AG04450 (cell line): ENCODE data around the gene PRMT7. TPM values are rescaled to one million over a fixed set of nuclear protein-coding genes. Genes with fewer than 3 reads are reported as not detected.

Experiments used
- CTCF ChIA-PET: fragments of 300-600, 350-600 bp; formaldehyde crosslinking; extraction: SDS; loops from one replicate; lab custom pipeline; 2022; ENCODE audit warnings: antibody characterized with exemption, inconsistent platforms; lab: Charles Lee
- POLR2A ChIA-PET: fragments of 350-600 bp; formaldehyde crosslinking; extraction: SDS; loops from one replicate; lab custom pipeline; 2021; ENCODE audit warnings: antibody characterized with exemption, inconsistent platforms; lab: Yijun Ruan, JAX
- DNase-seq: peaks from one replicate; pipeline ENCODE4 v3.0.0-alpha.2; 2011; ENCODE audit warnings: low read depth, low spot score
- H3K27ac ChIP-seq: one replicate; pipeline ENCODE4 v1.5.1; 2012; ENCODE audit warnings: low read depth, low read length, control low read depth
- H3K27me3 ChIP-seq: one replicate; pipeline ENCODE4 v1.6.0; 2012; ENCODE audit warnings: low read length; ENCODE audit not compliant: control insufficient read depth, insufficient read depth
- H3K4me3 ChIP-seq: 2 replicates; pipeline ENCODE4 v1.5.1; 2011; ENCODE audit warnings: mild to moderate bottlenecking, low read depth, low read length, control low read depth
- H3K9me3 ChIP-seq: 2 replicates; pipeline ENCODE4 v1.5.1; 2012; ENCODE audit warnings: low read length; ENCODE audit not compliant: control insufficient read depth, insufficient read depth
- polyA plus RNA-seq: library from polyadenylated mRNA; depleted of rRNA; stranded (reverse); fragments of >200 nt; gene quantifications from 2 replicates; pipeline ENCODE4 v1.2.3, GENCODE V29; 2011
- TF ChIP-seq, protein P1 (sequence below): IDR thresholded peaks from 2 replicates; pipeline ENCODE4 v1.5.1; 2011; ENCODE audit warnings: low read depth, low read length, control low read depth, inconsistent platforms

Gene PRMT7
- polyA plus RNA-seq, 1 experiment, result 32.4 TPM

DNA sequence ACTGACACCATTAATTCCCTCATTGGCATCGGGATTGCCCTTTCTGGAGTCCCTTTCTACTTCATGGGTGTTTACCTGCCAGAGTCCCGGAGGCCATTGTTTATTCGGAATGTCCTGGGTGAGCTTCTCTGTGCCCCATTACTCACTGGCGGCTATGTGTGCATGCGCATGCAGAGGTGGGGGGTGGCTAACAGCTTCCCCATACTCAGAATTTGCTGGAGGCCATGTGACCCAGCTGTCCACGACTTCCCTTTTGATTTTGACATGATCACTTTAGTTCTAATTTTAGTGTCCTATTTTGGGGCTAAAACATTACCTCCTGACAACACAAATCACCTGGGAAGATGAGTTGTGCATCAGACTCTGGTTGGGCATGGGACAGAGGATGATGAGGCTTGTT, 14.1 kb upstream of the PRMT7 start:
- ChIA-PET POLR2A (interaction anchor here (1.2 to 1.4 kb wide), 2 partner anchors 11 to 14 kb away, joined by 3 to 4 read pairs; partner anchors contain the start of genes PRMT7 and SLC7A6OS), CTCF (interaction anchor here (0.8 to 1.5 kb wide), 2 partner anchors 34 to 35 kb away, joined by 4 to 7 read pairs; no protein-coding TSS in a partner anchor)
- Histone ChIP-seq H3K27me3 (no peaks in the 10 kb centered on the region), H3K4me3 (no peak overlapping the region), H3K9me3 (no peaks in the 10 kb centered on the region), H3K27ac (no peak overlapping the region)
- no peak for DNase-seq
- TF ChIP-seq, protein P1, sequence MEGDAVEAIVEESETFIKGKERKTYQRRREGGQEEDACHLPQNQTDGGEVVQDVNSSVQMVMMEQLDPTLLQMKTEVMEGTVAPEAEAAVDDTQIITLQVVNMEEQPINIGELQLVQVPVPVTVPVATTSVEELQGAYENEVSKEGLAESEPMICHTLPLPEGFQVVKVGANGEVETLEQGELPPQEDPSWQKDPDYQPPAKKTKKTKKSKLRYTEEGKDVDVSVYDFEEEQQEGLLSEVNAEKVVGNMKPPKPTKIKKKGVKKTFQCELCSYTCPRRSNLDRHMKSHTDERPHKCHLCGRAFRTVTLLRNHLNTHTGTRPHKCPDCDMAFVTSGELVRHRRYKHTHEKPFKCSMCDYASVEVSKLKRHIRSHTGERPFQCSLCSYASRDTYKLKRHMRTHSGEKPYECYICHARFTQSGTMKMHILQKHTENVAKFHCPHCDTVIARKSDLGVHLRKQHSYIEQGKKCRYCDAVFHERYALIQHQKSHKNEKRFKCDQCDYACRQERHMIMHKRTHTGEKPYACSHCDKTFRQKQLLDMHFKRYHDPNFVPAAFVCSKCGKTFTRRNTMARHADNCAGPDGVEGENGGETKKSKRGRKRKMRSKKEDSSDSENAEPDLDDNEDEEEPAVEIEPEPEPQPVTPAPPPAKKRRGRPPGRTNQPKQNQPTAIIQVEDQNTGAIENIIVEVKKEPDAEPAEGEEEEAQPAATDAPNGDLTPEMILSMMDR, result no peak

DNA sequence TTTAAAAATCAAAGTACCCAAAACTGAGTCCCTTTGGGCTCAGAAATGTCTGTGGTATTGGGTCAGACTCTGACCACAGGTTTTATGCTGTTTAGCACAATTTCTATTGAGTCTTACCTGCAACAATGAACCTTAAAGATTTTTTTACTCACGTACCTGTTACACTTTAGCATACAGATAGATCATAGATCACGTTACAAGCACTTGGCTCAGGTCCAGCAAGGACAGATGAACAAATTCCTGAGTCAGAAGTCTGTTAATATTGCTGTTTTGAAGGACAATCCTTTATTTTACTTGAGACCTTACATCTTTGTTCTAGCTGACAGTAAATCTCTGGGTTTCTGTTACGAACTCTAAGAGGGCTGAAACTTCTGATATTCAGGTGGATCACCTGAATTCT, 12.9 kb upstream of the PRMT7 start:
- ChIA-PET CTCF (no interaction called here), POLR2A (no interaction called here)
- no peaks in the 10 kb centered on the region for H3K9me3 ChIP-seq
- H3K27me3 ChIP-seq, result no peaks in the 10 kb centered on the region
- TF ChIP-seq, protein P1, result no peak
- H3K4me3 ChIP-seq, result no peak overlapping the region
- H3K27ac ChIP-seq, result no peak overlapping the region
- no peak for DNase-seq

DNA sequence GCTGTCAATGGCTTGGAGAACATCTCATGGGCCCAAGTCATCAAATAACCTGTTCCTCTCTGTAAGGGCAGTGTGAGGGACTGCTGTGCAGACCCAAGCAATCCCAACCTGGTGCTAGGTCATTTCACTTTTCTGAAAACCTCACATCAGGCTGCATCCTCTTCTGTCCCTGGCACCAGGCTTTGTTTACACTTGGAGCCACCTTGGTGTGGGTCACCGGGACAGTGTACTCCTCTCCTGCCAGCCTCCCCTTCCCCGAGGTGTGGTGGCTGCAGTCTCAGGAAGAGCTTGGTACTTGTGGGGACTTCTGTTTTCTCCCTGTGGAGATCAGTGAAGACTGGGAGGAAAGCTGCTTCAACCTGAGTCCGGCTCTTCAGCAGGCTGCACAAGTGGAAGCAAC, 12.5 kb upstream of the PRMT7 start:
- Histone ChIP-seq H3K27me3 (no peaks in the 10 kb centered on the region), H3K4me3 (no peak overlapping the region), H3K9me3 (no peaks in the 10 kb centered on the region), H3K27ac (no peak overlapping the region)
- TF ChIP-seq, protein P1, result no peak
- no peak for DNase-seq
- ChIA-PET POLR2A (no interaction called here), CTCF (no interaction called here)

DNA sequence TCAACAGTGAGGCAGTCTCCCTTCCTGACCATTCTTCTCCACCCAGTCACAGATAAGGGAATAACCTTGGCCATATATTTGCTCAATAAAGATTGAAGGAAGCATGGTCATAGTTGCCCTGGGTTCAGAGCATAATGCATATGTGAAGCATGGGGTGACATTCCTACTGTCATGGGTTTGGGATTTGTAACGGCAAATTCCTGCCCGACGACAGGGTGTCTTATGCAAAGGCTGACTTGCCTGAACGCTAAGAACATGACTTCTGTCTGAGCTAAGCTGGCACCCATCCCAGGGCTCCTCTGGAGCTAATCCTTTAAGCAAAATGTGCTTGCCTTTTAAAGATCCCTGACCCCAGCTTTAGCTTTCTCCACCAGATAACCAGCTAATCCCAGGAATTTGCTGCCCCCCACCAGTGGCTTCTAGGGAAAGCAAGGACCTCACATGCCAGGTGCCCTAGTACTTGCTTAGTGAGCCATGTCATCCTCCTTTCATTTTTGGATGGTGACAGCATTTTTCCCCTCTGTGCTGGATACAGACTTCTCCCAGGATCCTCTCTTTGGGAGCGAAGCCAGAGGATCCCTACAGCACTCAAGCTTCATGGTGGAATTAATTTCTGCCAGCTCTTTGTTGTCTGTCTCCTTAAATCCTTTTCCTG, 11.8 kb upstream of the PRMT7 start:
- no peak overlapping the region for H3K4me3 ChIP-seq
- peak overlapping the region; percentile 21 for H3K27ac ChIP-seq
- TF ChIP-seq, protein P1, result no peak
- no peaks in the 10 kb centered on the region for H3K9me3 ChIP-seq
- no peak for DNase-seq
- ChIA-PET CTCF (interaction anchor here (0.8 to 1.7 kb wide), 3 partner anchors 29 to 37 kb away, joined by 6 to 9 read pairs (median 7); partner anchors contain the start of gene SLC7A6), POLR2A (interaction anchor here (2.3 kb wide), 1 partner anchor 12 kb away, joined by 10 read pairs; the partner anchor contains the start of genes PRMT7 and SLC7A6OS)
- H3K27me3 ChIP-seq, result no peaks in the 10 kb centered on the region
